ENCODE results near the gene CSRP1. TPM values are rescaled to one million over a fixed set of nuclear protein-coding genes. Genes with fewer than 3 reads are reported as not detected.

Gene CSRP1
- total RNA-seq, 2 experiments from 2014 or later = 78.7 to 80.9 TPM

DNA sequence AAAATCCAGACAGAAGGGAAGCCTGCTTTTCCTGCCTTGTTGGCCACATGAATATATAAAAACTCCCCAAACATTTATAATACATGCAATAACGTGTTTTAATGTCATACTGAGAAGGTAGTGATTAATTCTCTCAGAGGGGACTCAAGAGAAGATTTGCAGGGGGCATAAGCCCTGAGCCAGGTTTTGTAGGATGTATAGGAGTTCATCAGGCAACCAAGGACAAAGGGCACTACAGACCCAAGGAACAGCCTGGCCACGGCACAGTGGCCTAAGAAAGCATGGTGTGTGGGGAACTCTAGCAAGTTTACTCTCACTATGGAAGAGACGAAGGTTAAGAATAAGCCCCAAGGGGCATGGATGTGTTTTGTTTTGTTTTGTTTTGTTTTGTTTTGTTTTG lies 70.0 kb downstream of the CSRP1 start:
- ChIA-PET CTCF (interaction anchor here (1.0 to 6.2 kb wide), 7 partner anchors 10 to 75 kb away, joined by 3 to 47 read pairs (median 14); partner anchors contain the start of gene PHLDA3), POLR2A (no interaction called here)
- no peak for DNase-seq
- Mint-ChIP-seq H3K36me3 (ENCODE audit: low read depth) (no peaks in the 10 kb centered on the region), H3K27ac (no peak overlapping the region), H3K27me3 (ENCODE audit: low read depth) (peaks cover 28% of the 10 kb centered on the region), H3K4me1 (ENCODE audit: low read depth) (peaks cover 5% of the 10 kb centered on the region), H3K9me3 (ENCODE audit: insufficient read depth) (no peaks in the 10 kb centered on the region), H3K4me3 (no peak overlapping the region)
- ATAC-seq = no peak

- Mint-ChIP-seq H3K36me3 (ENCODE audit: low read depth) (no peaks in the 10 kb centered on the region), H3K27me3 (ENCODE audit: low read depth) (peaks cover 23% of the 10 kb centered on the region), H3K9me3 (ENCODE audit: insufficient read depth) (no peaks in the 10 kb centered on the region), H3K27ac (no peak overlapping the region), H3K4me1 (ENCODE audit: low read depth) (peaks cover 5% of the 10 kb centered on the region), H3K4me3 (no peak overlapping the region)
- DNase-seq (no peak), ATAC-seq (no peak)
- ChIA-PET POLR2A (no interaction called here), CTCF (interaction anchor here (0.7 to 6.2 kb wide), 15 partner anchors 11 to 266 kb away, joined by 3 to 47 read pairs (median 4); partner anchors contain the start of gene PHLDA3)
Observed at GRCh38 chr1:201436393-201436792, 70.5 kb downstream of the CSRP1 start.

DNA sequence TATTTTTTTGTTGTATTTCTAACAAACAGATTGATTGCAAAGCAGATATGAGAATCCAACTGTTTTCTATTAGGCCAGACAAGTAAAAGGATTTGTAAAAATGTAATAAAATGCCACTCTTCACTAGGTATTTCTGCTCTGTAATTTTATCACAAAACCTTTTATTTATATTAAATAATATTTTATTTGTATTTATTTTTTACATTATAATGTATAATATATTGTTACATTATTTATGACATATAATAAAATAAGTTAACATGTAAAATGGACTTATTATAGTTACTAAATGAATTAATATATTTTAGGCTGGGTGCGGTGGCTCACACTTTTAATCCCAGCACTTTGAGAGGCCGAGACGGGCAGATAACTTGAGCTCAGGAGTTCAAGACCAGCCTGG lies 72.7 kb downstream of the CSRP1 start:
- POLR2A ChIA-PET = interaction anchor here (1.4 kb wide), 1 partner anchor 14 kb away, joined by 6 read pairs; no protein-coding TSS in a partner anchor
- ATAC-seq = no peak
- H3K36me3 Mint-ChIP-seq (ENCODE audit: low read depth) = no peaks in the 10 kb centered on the region
- DNase-seq = no peak
- H3K27ac Mint-ChIP-seq = no peak overlapping the region
- CTCF ChIA-PET = interaction anchor here (1.7 to 6.2 kb wide), 3 partner anchors 8 to 78 kb away, joined by 6 to 47 read pairs (median 10); no protein-coding TSS in a partner anchor
- peaks cover 5% of the 10 kb centered on the region for H3K4me1 Mint-ChIP-seq (ENCODE audit: low read depth)
- H3K4me3 Mint-ChIP-seq = no peak overlapping the region
- peaks cover 23% of the 10 kb centered on the region for H3K27me3 Mint-ChIP-seq (ENCODE audit: low read depth)
- H3K9me3 Mint-ChIP-seq (ENCODE audit: insufficient read depth) = no peaks in the 10 kb centered on the region

GRCh38 chr1:201433609-201434008 lies 73.3 kb downstream of the CSRP1 start:
- POLR2A ChIA-PET = no interaction called here
- Mint-ChIP-seq H3K27ac (no peak overlapping the region), H3K9me3 (ENCODE audit: insufficient read depth) (no peaks in the 10 kb centered on the region)

More at GRCh38 chr1:201433609-201434008, 73.3 kb downstream of the CSRP1 start:
- H3K4me3 Mint-ChIP-seq = no peak overlapping the region
- peaks cover 23% of the 10 kb centered on the region for H3K27me3 Mint-ChIP-seq (ENCODE audit: low read depth)
- H3K36me3 Mint-ChIP-seq (ENCODE audit: low read depth) = no peaks in the 10 kb centered on the region
- peaks cover 5% of the 10 kb centered on the region for H3K4me1 Mint-ChIP-seq (ENCODE audit: low read depth)
- no peak for ATAC-seq
- CTCF ChIA-PET = interaction anchor here (0.6 to 6.2 kb wide), 5 partner anchors 9 to 1006 kb away, joined by 3 to 47 read pairs (median 10); no protein-coding TSS in a partner anchor
- no peak for DNase-seq

Other genes starting within 250 kb of the CSRP1 start
- gene PKP1, start 223.6 kb downstream of the CSRP1 start, total RNA-seq = not detected
- not detected for gene TNNT2, start 129.4 kb downstream of the CSRP1 start, total RNA-seq
- gene LAD1, start 107.8 kb downstream of the CSRP1 start, total RNA-seq = not detected
- gene TNNI1, start 85.4 kb downstream of the CSRP1 start, total RNA-seq = not detected
- 10 to 100 TPM; 17.3 to 18.7 TPM for gene PHLDA3, start 37.9 kb downstream of the CSRP1 start, total RNA-seq
- gene NAV1, start 32.0 kb upstream of the CSRP1 start, total RNA-seq = 1 to 10 TPM; 1.1 to 1.9 TPM

Data from activated CD8-positive, alpha-beta T cell treated with anti-CD3 and anti-CD28 coated beads, Interleukin-2, amount 10 ng/mL, durations not matched to agents 7 days and 5 days (primary cell).